Endothelial cell (in vitro differentiated cells): Measurements from ENCODE around the gene TMOD2. TPM values are rescaled to one million over a fixed set of nuclear protein-coding genes. Genes with fewer than 3 reads are reported as not detected.

ENCODE experiments used
- DNase-seq: peaks from one replicate; pipeline ENCODE4 v3.0.0; 2021; ENCODE audit warnings: low spot score
- H3K27ac Mint-ChIP-seq: one replicate; pipeline ENCODE4 v1.8.0; 2021; ENCODE audit warnings: mixed read lengths, inconsistent platforms; ENCODE audit not compliant: unreplicated experiment
- H3K27me3 Mint-ChIP-seq: one replicate; pipeline ENCODE4 v1.8.0; 2021; ENCODE audit warnings: mild to moderate bottlenecking, moderate library complexity, mixed read lengths, inconsistent platforms; ENCODE audit not compliant: unreplicated experiment
- H3K36me3 Mint-ChIP-seq: one replicate; pipeline ENCODE4 v1.8.0; 2021; ENCODE audit warnings: mild to moderate bottlenecking, low read depth, mixed read lengths, inconsistent platforms; ENCODE audit not compliant: unreplicated experiment
- H3K4me1 Mint-ChIP-seq: one replicate; pipeline ENCODE4 v1.8.0; 2021; ENCODE audit warnings: mild to moderate bottlenecking, mixed read lengths, inconsistent platforms; ENCODE audit not compliant: unreplicated experiment
- H3K4me3 Mint-ChIP-seq: one replicate; pipeline ENCODE4 v1.8.0; 2021; ENCODE audit warnings: mild to moderate bottlenecking, mixed read lengths, inconsistent platforms; ENCODE audit not compliant: unreplicated experiment
- H3K9me3 Mint-ChIP-seq: one replicate; pipeline ENCODE4 v1.8.0; 2021; ENCODE audit warnings: mixed read lengths, inconsistent platforms; ENCODE audit not compliant: unreplicated experiment
- CTCF ChIP-seq: fragments of 200-600 bp; sonication (generic); IDR thresholded peaks from one replicate; pipeline ENCODE4 v1.5.0; 2021; ENCODE audit warnings: antibody characterized with exemption; ENCODE audit not compliant: unreplicated experiment
- total RNA-seq: library from RNA; stranded (reverse); fragmentation: NEBNext Ultra II Directional; extraction: Animal tissue kit (Norgen Biotek cat#: 25700); gene quantifications from one replicate; pipeline ENCODE4 v1.2.1, GENCODE V29; 2021; ENCODE audit not compliant: unreplicated experiment

The TMOD2 gene
- total RNA-seq, 1 donor from 2014 or later, result 118 TPM

- peaks cover 6% of the 10 kb centered on the region for H3K9me3 Mint-ChIP-seq
- DNase-seq, result no peak
- H3K27ac Mint-ChIP-seq, result no peak overlapping the region
- H3K36me3 Mint-ChIP-seq, result peaks cover 45% of the 10 kb centered on the region
- peaks cover 13% of the 10 kb centered on the region for H3K4me1 Mint-ChIP-seq
- H3K27me3 Mint-ChIP-seq, result peaks cover 4% of the 10 kb centered on the region
- no peak for TF ChIP-seq CTCF
- H3K4me3 Mint-ChIP-seq, result peak overlapping the region; percentile 20
Measured at GRCh38 chr15:51818150-51818549, 66.8 kb downstream of the TMOD2 start.

GRCh38 chr15:51825698-51826097 is 74.3 kb downstream of the TMOD2 start:
- H3K27ac Mint-ChIP-seq, result no peak overlapping the region
- peaks cover 10% of the 10 kb centered on the region for H3K27me3 Mint-ChIP-seq
- peaks cover 3% of the 10 kb centered on the region for H3K4me1 Mint-ChIP-seq
- H3K4me3 Mint-ChIP-seq, result no peak overlapping the region
- H3K36me3 Mint-ChIP-seq, result peaks cover 6% of the 10 kb centered on the region
- H3K9me3 Mint-ChIP-seq, result peaks cover 4% of the 10 kb centered on the region
- TF ChIP-seq CTCF, result no peak
- DNase-seq, result no peak

GRCh38 chr15:51828621-51829375 is 77.4 kb downstream of the TMOD2 start:
- Mint-ChIP-seq H3K9me3 (no peaks in the 10 kb centered on the region), H3K27me3 (peaks cover 12% of the 10 kb centered on the region), H3K4me1 (peaks cover 18% of the 10 kb centered on the region), H3K4me3 (peak overlapping the region; percentile 93), H3K36me3 (no peaks in the 10 kb centered on the region), H3K27ac (peak overlapping the region; percentile 77)
- no peak for DNase-seq
- no peak for TF ChIP-seq CTCF

- peak; percentile 97 for DNase-seq
- H3K4me3 Mint-ChIP-seq, result peak within 1 kb of the TSS; percentile 99
- H3K36me3 Mint-ChIP-seq, result no peaks in the 10 kb centered on the region
- peak within 1 kb of the TSS; percentile 87 for H3K27ac Mint-ChIP-seq
- peaks cover 18% of the 10 kb centered on the region for H3K4me1 Mint-ChIP-seq
- no peaks in the 10 kb centered on the region for H3K9me3 Mint-ChIP-seq
- no peak for TF ChIP-seq CTCF
- H3K27me3 Mint-ChIP-seq, result peaks cover 12% of the 10 kb centered on the region
Measured at GRCh38 chr15:51829376-51830275, 78.2 kb downstream of the TMOD2 start, which contains the start of gene TMOD3. Gene TMOD3, plus strand, starts transcription at chr15:51829653. Its CDS starts 33,232 bp downstream, at chr15:51862885.
